Eye (tissue), 1 donor: ENCODE results near the gene TRIM49C.
"Not testable (repeated sequence)": the region's sequence is repeated elsewhere in the genome, so short reads cannot be mapped to it uniquely, and the experiment has no call there.

Experiments
- DNase-seq: peaks from one replicate; pipeline ENCODE4 v3.0.0-alpha.2; 2015

TRIM49C gene, protein sequence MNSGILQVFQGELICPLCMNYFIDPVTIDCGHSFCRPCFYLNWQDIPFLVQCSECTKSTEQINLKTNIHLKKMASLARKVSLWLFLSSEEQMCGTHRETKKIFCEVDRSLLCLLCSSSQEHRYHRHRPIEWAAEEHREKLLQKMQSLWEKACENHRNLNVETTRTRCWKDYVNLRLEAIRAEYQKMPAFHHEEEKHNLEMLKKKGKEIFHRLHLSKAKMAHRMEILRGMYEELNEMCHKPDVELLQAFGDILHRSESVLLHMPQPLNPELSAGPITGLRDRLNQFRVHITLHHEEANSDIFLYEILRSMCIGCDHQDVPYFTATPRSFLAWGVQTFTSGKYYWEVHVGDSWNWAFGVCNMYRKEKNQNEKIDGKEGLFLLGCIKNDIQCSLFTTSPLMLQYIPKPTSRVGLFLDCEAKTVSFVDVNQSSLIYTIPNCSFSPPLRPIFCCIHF

DNA sequence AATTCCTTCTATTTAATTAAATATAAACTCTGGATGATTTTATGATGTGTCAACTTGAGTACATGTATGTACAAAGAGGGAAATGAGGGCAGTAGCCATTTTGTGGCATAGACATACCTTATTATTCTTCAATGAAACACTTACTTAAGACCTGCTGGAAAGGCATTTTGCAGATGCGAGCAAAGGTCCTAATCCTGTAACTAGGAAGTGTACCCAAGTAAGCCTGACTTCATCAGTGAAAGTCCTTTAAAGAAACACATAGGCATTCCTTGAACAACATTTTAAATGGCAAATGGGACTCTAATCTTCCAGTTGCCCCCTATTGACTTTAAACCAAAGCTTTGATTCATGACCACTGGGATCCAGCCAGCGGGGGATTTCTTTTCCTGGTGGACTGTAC is at the start of gene TRIM49C:
Gene TRIM49C (plus strand): TSS at position 301 of the 400 bp plus-strand sequence. CDS start 4,106 bp downstream, outside the sequence.
- DNase-seq, result not testable (repeated sequence)

DNA sequence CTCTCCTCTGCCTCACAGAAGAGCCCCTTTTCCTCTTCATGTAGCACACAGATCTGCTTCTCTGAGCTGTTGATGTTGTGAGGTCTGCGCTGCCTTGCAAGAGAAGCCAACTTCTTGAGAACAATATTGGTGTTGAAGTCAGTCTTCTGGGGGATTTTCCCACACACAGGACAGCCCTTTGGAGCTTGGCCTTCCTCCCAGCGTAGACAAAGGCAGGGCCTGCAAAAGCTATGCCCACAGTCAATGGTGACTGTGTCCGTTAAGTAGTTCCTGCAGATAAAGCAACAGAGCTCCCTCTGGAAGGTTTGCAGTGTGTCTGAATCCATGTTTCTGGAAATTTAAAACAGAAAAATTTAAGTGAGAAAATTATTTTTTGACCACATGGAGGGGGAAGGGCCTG is 6.7 kb upstream of the TRIM49C start:
- DNase-seq, result not testable (repeated sequence)

- DNase-seq, result not testable (repeated sequence)
Measured at GRCh38 chr11:90051591-90052209, 20.8 kb downstream of the TRIM49C start.

GRCh38 chr11:90052311-90052710 is 21.4 kb downstream of the TRIM49C start:
- DNase-seq, result not testable (repeated sequence)

GRCh38 chr11:90053545-90053944 is 22.6 kb downstream of the TRIM49C start:
- not testable (repeated sequence) for DNase-seq

DNA sequence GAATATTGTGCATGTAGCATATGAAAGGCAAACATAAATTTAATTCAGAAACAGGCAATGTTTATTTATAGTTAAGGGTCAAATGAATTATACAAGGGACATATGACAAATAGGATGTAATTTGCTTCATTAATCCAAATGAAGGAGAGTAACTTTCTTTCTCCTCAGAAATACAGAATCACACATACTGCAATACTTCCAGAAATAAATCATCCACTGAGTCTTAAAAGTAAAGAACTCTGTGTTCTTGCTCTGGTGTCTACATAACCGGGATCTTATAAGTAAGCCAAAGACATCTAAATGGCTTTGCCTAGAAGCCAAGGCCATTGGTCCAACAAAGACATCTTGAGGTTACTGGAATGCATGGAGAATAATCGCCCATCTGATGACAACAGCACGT is 54.7 kb downstream of the TRIM49C start, which contains the start of gene UBTFL1:
Gene UBTFL1 (plus strand): TSS at position 301 of the 400 bp plus-strand sequence. CDS start 0 bp downstream, at position 301.
- not testable (repeated sequence) for DNase-seq

DNA sequence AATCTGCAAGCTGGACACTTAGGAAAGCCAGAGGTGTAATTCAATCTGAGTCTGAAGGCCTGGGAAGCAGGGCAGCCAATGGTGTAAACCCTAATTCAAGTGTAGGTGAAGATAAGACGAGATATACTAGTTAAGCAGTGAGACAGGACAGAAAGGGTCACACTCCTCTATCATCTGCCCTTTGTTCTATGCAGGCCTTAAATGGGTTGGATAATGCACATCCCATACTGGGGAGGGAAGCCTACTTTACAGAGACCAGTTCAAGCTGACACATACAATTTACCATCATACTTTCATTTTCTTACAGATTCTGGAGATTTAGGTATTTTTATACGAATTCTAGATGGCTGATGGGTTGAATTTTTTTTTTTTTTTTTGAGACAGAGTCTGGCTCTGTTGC is 57.8 kb downstream of the TRIM49C start:
- not testable (repeated sequence) for DNase-seq
